AG09309 (cell line): ENCODE data around the gene PARD3.

Experiments
- DNase-seq: peaks from one replicate; pipeline ENCODE4 v3.0.0-alpha.2; 2010; ENCODE audit warnings: low read depth
- H3K4me3 ChIP-seq: 2 replicates; pipeline ENCODE4 v1.5.1; 2011; ENCODE audit warnings: mild to moderate bottlenecking, low read depth, low read length, moderate library complexity; ENCODE audit not compliant: control insufficient read depth
- CTCF ChIP-seq: IDR thresholded peaks from 2 replicates; pipeline ENCODE4 v1.5.1; 2011; ENCODE audit warnings: mild to moderate bottlenecking, low read depth, low read length, inconsistent platforms; ENCODE audit not compliant: insufficient read depth, control insufficient read depth; ENCODE audit errors: missing control alignments

Gene PARD3

GRCh38 chr10:34697351-34698247 lies 117.5 kb downstream of the PARD3 start:
- H3K4me3 ChIP-seq: no peak overlapping the region
- TF ChIP-seq CTCF: no peak
- no peak for DNase-seq

- TF ChIP-seq CTCF: no peak
- H3K4me3 ChIP-seq: no peak overlapping the region
- no peak for DNase-seq
Observed at GRCh38 chr10:34696423-34696822, 118.7 kb downstream of the PARD3 start.

- DNase-seq: no peak
- no peak overlapping the region for H3K4me3 ChIP-seq
- TF ChIP-seq CTCF: no peak
Observed at GRCh38 chr10:34690383-34691049, 124.6 kb downstream of the PARD3 start.

- no peak for TF ChIP-seq CTCF
- no peak overlapping the region for H3K4me3 ChIP-seq
- no peak for DNase-seq
Observed at GRCh38 chr10:34689053-34689452, 126.0 kb downstream of the PARD3 start.

- no peak for DNase-seq
- TF ChIP-seq CTCF: no peak
Observed at GRCh38 chr10:34687434-34688210, 127.5 kb downstream of the PARD3 start.

GRCh38 chr10:34682580-34682979 lies 132.5 kb downstream of the PARD3 start:
- no peak for DNase-seq
- TF ChIP-seq CTCF: no peak
- H3K4me3 ChIP-seq: no peak overlapping the region

More at GRCh38 chr10:34687434-34688210, 127.5 kb downstream of the PARD3 start:
- H3K4me3 ChIP-seq: no peak overlapping the region
